ENCODE measurements around the gene CYP2E1. TPM values are rescaled to one million over a fixed set of nuclear protein-coding genes. Genes with fewer than 3 reads are reported as not detected.
"Not testable (repeated sequence)": the region's sequence is repeated elsewhere in the genome, so short reads cannot be mapped to it uniquely, and the experiment has no call there.

Gene CYP2E1
- total and polyA plus RNA-seq, 12 donors, result 0.47 to 2.0 (median 0.95) TPM; not detected in 2

- peaks cover 0 to 29% (median 5%) of the 10 kb centered on the region in 11 donors for H3K9me3 ChIP-seq
- 86 to 92% methylated on average over 21 to 22 of the region's 22 CpGs for WGBS, 2 donors
- no peak for DNase-seq
- H3K4me1 ChIP-seq, result no peaks in the 10 kb centered on the region
- intact Hi-C loops (cut with DNase I), result no loop called here
- TF ChIP-seq CTCF (IDR thresholded peaks at IDR 0.05), result no peak
- H3K27ac ChIP-seq, result no peak overlapping the region
- no peak for ATAC-seq
- no peaks in the 10 kb centered on the region for H3K36me3 ChIP-seq
- no peak overlapping the region for H3K4me3 ChIP-seq
- H3K27me3 ChIP-seq, result peaks cover 0 to 40% (median 19%) of the 10 kb centered on the region in 7 donors
Measured at GRCh38 chr10:133568287-133568614, 41.1 kb downstream of the CYP2E1 start.

- H3K36me3 ChIP-seq; H3K27ac ChIP-seq; DNase-seq; H3K4me3 ChIP-seq; H3K4me1 ChIP-seq; intact Hi-C loops (cut with DNase I): not testable (repeated sequence)
- Histone ChIP-seq H3K27me3 (peaks cover 0 to 40% (median 19%) of the 10 kb centered on the region in 7 donors), H3K9me3 (peaks cover 0 to 36% (median 12%) of the 10 kb centered on the region in 11 donors)
- WGBS, 2 donors, result 16 to 50% methylated on average over 12 to 15 of the region's 80 CpGs
- ATAC-seq, result peak in 6 of 8 donors; percentile 8 to 62 (median 27)
Measured at GRCh38 chr10:133568831-133569527, 41.8 kb downstream of the CYP2E1 start.

- intact Hi-C loops (cut with DNase I), result loop anchor here in 1 of 10 donors (5.0 kb wide), 1 partner anchor 148 kb away; the partner anchor contains the start of gene SPRN
- not testable (repeated sequence) for H3K36me3 ChIP-seq, DNase-seq, H3K27ac ChIP-seq, H3K4me3 ChIP-seq, H3K4me1 ChIP-seq
- peaks cover 0 to 33% (median 14%) of the 10 kb centered on the region in 11 donors for H3K9me3 ChIP-seq
- peaks cover 0 to 37% (median 19%) of the 10 kb centered on the region in 7 donors for H3K27me3 ChIP-seq
- WGBS, 2 donors, result 44 to 64% methylated on average over 14 to 17 of the region's 21 CpGs
- peak in 1 of 8 donors; percentile 56 for ATAC-seq
Measured at GRCh38 chr10:133569801-133570200, 42.6 kb downstream of the CYP2E1 start.

- intact Hi-C loops (cut with DNase I), result loop anchor here in 1 of 10 donors (5.0 kb wide), 1 partner anchor 150 kb away; the partner anchor contains the start of gene SPRN
- not testable (repeated sequence) for H3K36me3 ChIP-seq, H3K4me1 ChIP-seq, ATAC-seq, H3K27ac ChIP-seq, H3K4me3 ChIP-seq, DNase-seq
- Histone ChIP-seq H3K27me3 (peaks cover 0 to 18% (median 7%) of the 10 kb centered on the region in 7 donors), H3K9me3 (peaks cover 0 to 22% (median 14%) of the 10 kb centered on the region in 11 donors)
- 84 to 93% methylated on average over 11 of the region's 11 CpGs for WGBS, 2 donors
Measured at GRCh38 chr10:133572055-133572454, 44.9 kb downstream of the CYP2E1 start.

- not testable (repeated sequence) for H3K4me1 ChIP-seq, H3K27ac ChIP-seq, H3K27me3 ChIP-seq, H3K36me3 ChIP-seq, H3K4me3 ChIP-seq, ATAC-seq, DNase-seq
- H3K9me3 ChIP-seq, result peaks cover 0 to 22% (median 14%) of the 10 kb centered on the region in 11 donors
- 70 to 74% methylated on average over 1 of the region's 1 CpG for WGBS, 2 donors
- intact Hi-C loops (cut with DNase I), result loop anchor here in 1 of 10 donors (5.0 kb wide), 1 partner anchor 151 kb away; the partner anchor contains the start of gene SPRN
Measured at GRCh38 chr10:133573460-133573859, 46.3 kb downstream of the CYP2E1 start.

- H3K27ac ChIP-seq; H3K4me3 ChIP-seq; intact Hi-C loops (cut with DNase I); H3K36me3 ChIP-seq; DNase-seq; H3K4me1 ChIP-seq: not testable (repeated sequence)
- H3K27me3 ChIP-seq, result peaks cover 0 to 11% (median 0%) of the 10 kb centered on the region in 7 donors
- ATAC-seq, result peak in 2 of 8 donors; percentile 20 to 65
- H3K9me3 ChIP-seq, result peaks cover 0 to 37% (median 14%) of the 10 kb centered on the region in 11 donors
- 74 to 90% methylated on average over 6 to 14 of the region's 31 CpGs for WGBS, 2 donors
Measured at GRCh38 chr10:133577037-133577436, 49.9 kb downstream of the CYP2E1 start.

Other genes with a start within 250 kb of the CYP2E1 start
- gene TUBGCP2, start 218.5 kb upstream of the CYP2E1 start, total RNA-seq, result 10 to 100 TPM; 31.5 to 48.3 (median 36.9) TPM
- 10 to 100 TPM; 37.5 to 77.6 TPM for gene TUBGCP2, start 218.5 kb upstream of the CYP2E1 start, polyA plus RNA-seq
- 10 to 100 TPM; 30.6 to 54.6 (median 43.5) TPM for gene ZNF511, start 218.4 kb upstream of the CYP2E1 start, total RNA-seq
- gene ZNF511, start 218.4 kb upstream of the CYP2E1 start, polyA plus RNA-seq, result 100 to 1,000 TPM in 1 of 2 donors, 10 to 100 TPM in 1; 38.7 to 129 TPM
- gene CALY, start 190.5 kb upstream of the CYP2E1 start, total RNA-seq, result under 1 TPM in 1 of 10 donors, not detected in 9; 0.77 TPM
- under 1 TPM in 1 of 2 donors, not detected in 1; 0.09 TPM for gene CALY, start 190.5 kb upstream of the CYP2E1 start, polyA plus RNA-seq
- not detected for gene PRAP1, start 180.0 kb upstream of the CYP2E1 start, total RNA-seq
- not detected for gene PRAP1, start 180.0 kb upstream of the CYP2E1 start, polyA plus RNA-seq
- gene FUOM, start 169.3 kb upstream of the CYP2E1 start, total RNA-seq, result 10 to 100 TPM in 2 of 10 donors, 1 to 10 TPM in 8; 2.0 to 13.5 (median 5.1) TPM
- 10 to 100 TPM; 16.5 to 17.0 TPM for gene FUOM, start 169.3 kb upstream of the CYP2E1 start, polyA plus RNA-seq
- gene ECHS1, start 154.0 kb upstream of the CYP2E1 start, total RNA-seq, result 100 to 1,000 TPM; 180 to 275 (median 225) TPM
- 100 to 1,000 TPM; 117 to 124 TPM for gene ECHS1, start 154.0 kb upstream of the CYP2E1 start, polyA plus RNA-seq
- gene PAOX, start 148.1 kb upstream of the CYP2E1 start, total RNA-seq, result 1 to 10 TPM; 1.5 to 4.4 (median 2.5) TPM
- 1 to 10 TPM; 3.8 to 4.1 TPM for gene PAOX, start 148.1 kb upstream of the CYP2E1 start, polyA plus RNA-seq
- gene MTG1, start 133.2 kb upstream of the CYP2E1 start, total RNA-seq, result 10 to 100 TPM; 17.4 to 28.0 (median 22.1) TPM
- 10 to 100 TPM; 34.2 to 36.2 TPM for gene MTG1, start 133.2 kb upstream of the CYP2E1 start, polyA plus RNA-seq
- gene SPRN, start 102.7 kb upstream of the CYP2E1 start, total RNA-seq, result under 1 TPM in 1 of 10 donors, not detected in 9; 0.09 TPM
- under 1 TPM; 0.07 to 0.22 TPM for gene SPRN, start 102.7 kb upstream of the CYP2E1 start, polyA plus RNA-seq
- 1 to 10 TPM in 1 of 10 donors, under 1 TPM in 9; 0.15 to 1.5 (median 0.58) TPM for gene SCART1, start 73.4 kb upstream of the CYP2E1 start, total RNA-seq
- under 1 TPM; 0.17 to 0.66 TPM for gene SCART1, start 73.4 kb upstream of the CYP2E1 start, polyA plus RNA-seq
- gene SYCE1, start 38.2 kb downstream of the CYP2E1 start, total RNA-seq, result 1 to 10 TPM in 1 of 10 donors, under 1 TPM in 5, not detected in 4; 0.16 to 1.9 (median 0.35) TPM
- under 1 TPM in 1 of 2 donors, not detected in 1; 0.44 TPM for gene SYCE1, start 38.2 kb downstream of the CYP2E1 start, polyA plus RNA-seq
- gene FRG2B, start 99.4 kb downstream of the CYP2E1 start, total RNA-seq, result not detected
- not detected for gene FRG2B, start 99.4 kb downstream of the CYP2E1 start, polyA plus RNA-seq

Data from heart right ventricle (tissue), 16 donors.